Subcutaneous abdominal adipose tissue (tissue), 5 donors: ENCODE measurements around the gene ARHGEF5.
"Not testable (repeated sequence)": the region's sequence is repeated elsewhere in the genome, so short reads cannot be mapped to it uniquely, and the experiment has no call there.

Experiments
- H3K27ac ChIP-seq: one replicate; pipeline ENCODE4 v1.7.0; 2013; ENCODE audit warnings: low read depth, mild to moderate bottlenecking, inconsistent platforms, low read length, moderate library complexity
- H3K27me3 ChIP-seq, 5 donors: one replicate each; pipeline ENCODE4 v1.7.0; 2013; ENCODE audit warnings: low read length in 5 of 5, inconsistent platforms in 1 of 5; ENCODE audit not compliant: control insufficient read depth in 5 of 5, insufficient read depth in 4 of 5
- H3K36me3 ChIP-seq, 5 donors: one replicate each; pipeline ENCODE4 v1.7.0; 2013; ENCODE audit warnings: low read length in 5 of 5; ENCODE audit not compliant: control insufficient read depth in 5 of 5, insufficient read depth in 5 of 5
- H3K4me1 ChIP-seq, 5 donors: one replicate each; pipeline ENCODE4 v1.7.0; 2013; ENCODE audit warnings: low read length in 5 of 5, mild to moderate bottlenecking in 3 of 5, moderate library complexity in 1 of 5; ENCODE audit not compliant: control insufficient read depth in 5 of 5, insufficient read depth in 5 of 5
- H3K4me3 ChIP-seq, 5 donors: one replicate each; pipeline ENCODE4 v1.7.0; 2013; ENCODE audit warnings: low read length in 5 of 5, low read depth in 1 of 5
- H3K9ac ChIP-seq, 5 donors: one replicate each; pipeline ENCODE4 v1.7.0; 2013; ENCODE audit warnings: low read length in 5 of 5, mild to moderate bottlenecking in 4 of 5, moderate library complexity in 3 of 5
- H3K9me3 ChIP-seq, 5 donors: one replicate each; pipeline ENCODE4 v1.7.0; 2013; ENCODE audit warnings: low read length in 5 of 5; ENCODE audit not compliant: control insufficient read depth in 5 of 5
- donor health status: healthy.
- donor health status: healthy.
- donor health status: healthy.
- donor health status: healthy.
- donor health status: healthy.

The ARHGEF5 gene

DNA sequence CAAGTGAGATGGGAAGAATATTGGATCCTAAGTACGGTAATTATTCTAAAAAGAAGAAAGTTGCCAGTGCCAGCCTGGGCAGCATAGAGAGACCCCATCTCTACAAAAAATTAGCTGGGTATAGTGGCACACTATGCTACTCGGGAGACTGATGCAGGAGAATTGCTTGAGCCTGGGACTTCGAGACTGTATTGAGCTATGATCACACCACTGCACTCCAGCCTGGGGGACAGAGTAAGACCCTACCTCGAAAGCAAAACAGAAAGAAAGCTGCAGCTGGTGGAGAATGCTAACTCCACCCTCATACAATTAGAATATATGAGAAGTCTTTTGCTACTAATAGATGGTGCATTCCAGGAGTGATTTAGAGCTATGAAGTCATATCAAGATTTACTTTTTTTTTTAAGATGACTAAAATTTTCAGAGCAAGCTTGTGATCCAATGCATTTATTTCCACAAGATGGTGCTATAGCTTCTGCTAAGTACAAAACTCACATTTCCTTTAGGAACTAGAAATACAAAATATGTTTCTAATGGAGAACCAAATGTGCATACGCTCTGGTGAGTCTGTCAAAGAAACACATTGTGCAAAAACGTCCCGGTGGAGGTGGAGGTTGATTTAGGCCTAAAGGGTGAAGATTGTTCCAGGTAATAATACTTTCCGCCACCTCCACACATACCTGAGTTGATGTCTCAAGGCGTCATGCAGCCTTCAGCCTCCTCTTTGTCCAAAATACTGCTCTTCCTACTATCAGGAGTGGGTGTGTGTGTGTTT is 23.8 kb upstream of the ARHGEF5 start:
- H3K36me3 ChIP-seq, H3K27ac ChIP-seq, H3K9ac ChIP-seq, H3K27me3 ChIP-seq, H3K4me1 ChIP-seq, H3K4me3 ChIP-seq, H3K9me3 ChIP-seq: not testable (repeated sequence)

DNA sequence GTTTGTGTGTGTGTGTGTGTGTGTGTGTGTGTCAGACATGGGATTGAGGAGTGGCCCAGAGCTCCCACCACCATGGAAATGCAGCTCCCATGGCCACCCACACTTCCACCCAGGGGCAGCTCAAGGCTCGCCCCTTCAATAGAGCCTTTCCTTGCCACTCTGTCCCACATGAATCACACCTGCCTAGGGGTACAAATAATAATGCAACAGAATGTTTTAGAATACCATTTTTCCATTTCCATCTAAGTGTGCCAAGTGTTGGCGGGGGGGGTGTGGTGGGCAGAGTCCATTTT is 23.3 kb upstream of the ARHGEF5 start:
- H3K27ac ChIP-seq, H3K9ac ChIP-seq, H3K4me1 ChIP-seq, H3K4me3 ChIP-seq, H3K27me3 ChIP-seq, H3K36me3 ChIP-seq, H3K9me3 ChIP-seq: not testable (repeated sequence)

DNA sequence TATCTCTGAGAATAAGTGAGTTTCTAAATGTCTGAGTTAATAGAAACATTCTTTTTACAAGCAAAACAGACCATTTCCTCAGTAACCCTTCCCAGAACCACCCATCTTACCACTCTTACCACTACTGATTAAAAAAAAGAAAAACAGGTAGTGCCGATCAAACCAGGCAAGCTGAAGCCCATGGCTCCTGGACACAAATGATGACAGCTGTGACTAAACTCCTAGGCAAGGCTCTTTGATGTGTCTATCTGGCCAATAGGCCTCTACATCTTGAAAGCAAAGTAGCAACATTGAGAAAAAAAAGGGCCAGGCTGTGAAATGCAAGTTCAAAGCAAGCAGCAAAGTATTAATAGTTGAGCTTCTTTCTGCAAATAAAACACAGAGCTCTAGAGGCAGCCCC is 6.6 kb upstream of the ARHGEF5 start:
- not testable (repeated sequence) for H3K9me3 ChIP-seq, H3K4me3 ChIP-seq, H3K4me1 ChIP-seq, H3K9ac ChIP-seq, H3K27ac ChIP-seq, H3K36me3 ChIP-seq, H3K27me3 ChIP-seq

DNA sequence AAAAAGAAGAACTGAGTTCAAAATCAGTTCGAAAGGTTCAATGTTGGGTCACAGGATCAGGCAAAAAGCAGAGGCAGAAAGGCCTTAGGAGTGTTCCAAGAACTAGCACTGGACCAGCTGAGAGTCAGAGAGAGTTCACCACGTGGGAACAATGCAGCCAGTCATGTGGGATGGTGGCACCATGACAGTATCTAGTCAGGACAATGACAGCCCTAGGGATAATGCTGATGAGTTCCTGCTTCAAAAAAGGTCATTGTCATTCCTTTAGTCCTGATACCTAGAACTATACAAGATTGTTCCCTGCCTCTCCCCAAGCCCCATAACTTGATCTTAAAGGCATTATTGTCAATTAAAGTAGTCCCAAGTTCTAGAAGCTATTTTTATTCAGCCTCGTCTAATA is 3.5 kb upstream of the ARHGEF5 start:
- not testable (repeated sequence) for H3K27me3 ChIP-seq

DNA sequence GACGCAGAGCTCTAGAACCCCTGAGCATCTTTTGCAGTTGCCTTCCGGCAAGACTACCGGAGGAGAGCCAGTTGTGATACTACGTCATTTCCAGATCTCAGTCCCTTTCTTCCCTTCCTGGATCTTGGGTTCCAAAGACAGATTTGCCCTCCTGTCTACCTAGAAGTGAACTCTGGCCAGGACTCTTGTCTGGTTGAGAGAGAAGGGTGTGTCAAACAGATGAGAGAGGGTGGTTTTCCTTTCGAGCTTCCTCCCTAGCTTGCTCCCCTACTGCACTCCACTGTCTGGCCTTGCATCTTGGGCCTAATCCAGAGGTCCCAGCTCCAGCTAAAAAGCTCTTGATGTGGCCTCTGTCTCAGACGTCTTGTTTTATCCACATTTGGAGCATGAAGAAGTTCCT is 983 bp downstream of the ARHGEF5 start:
- not testable (repeated sequence) for H3K9me3 ChIP-seq, H3K36me3 ChIP-seq, H3K27me3 ChIP-seq, H3K9ac ChIP-seq, H3K4me3 ChIP-seq, H3K27ac ChIP-seq, H3K4me1 ChIP-seq

More for the DNA sequence above, 3.5 kb upstream of the ARHGEF5 start:
- not testable (repeated sequence) for H3K9ac ChIP-seq, H3K4me1 ChIP-seq, H3K9me3 ChIP-seq, H3K36me3 ChIP-seq, H3K4me3 ChIP-seq
- peak overlapping the region; percentile 67 for H3K27ac ChIP-seq

- not testable (repeated sequence) for H3K9me3 ChIP-seq, H3K9ac ChIP-seq, H3K4me1 ChIP-seq, H3K36me3 ChIP-seq, H3K4me3 ChIP-seq, H3K27me3 ChIP-seq, H3K27ac ChIP-seq
Observed at GRCh38 chr7:144356860-144357259, 1.7 kb downstream of the ARHGEF5 start.

DNA sequence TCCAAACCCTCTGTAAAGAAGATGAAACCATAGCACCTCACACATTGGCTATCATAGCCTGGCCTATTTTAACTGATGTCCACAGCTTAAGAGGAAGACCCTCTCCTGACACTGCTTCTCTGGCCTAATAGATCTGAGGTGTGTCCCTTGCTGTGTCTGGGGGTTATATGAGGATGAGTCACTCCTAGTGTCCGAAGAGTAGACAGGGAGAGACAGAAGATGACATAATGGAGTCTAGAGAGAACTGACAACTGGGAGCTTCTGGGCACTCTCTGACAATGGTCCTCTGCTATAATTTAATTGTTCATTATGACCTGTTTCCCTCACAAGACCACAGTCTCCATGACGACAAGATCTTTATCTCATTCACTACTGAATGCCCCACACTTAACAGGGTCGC is 6.9 kb downstream of the ARHGEF5 start:
- H3K4me1 ChIP-seq, H3K9ac ChIP-seq: not testable (repeated sequence)

GRCh38 chr7:144365523-144365922 is 10.3 kb downstream of the ARHGEF5 start:
- not testable (repeated sequence) for H3K36me3 ChIP-seq, H3K9me3 ChIP-seq, H3K4me3 ChIP-seq

More for the DNA sequence above, 6.9 kb downstream of the ARHGEF5 start:
- not testable (repeated sequence) for H3K27me3 ChIP-seq, H3K4me3 ChIP-seq, H3K27ac ChIP-seq, H3K9me3 ChIP-seq, H3K36me3 ChIP-seq

GRCh38 chr7:144367250-144367649 is 12.0 kb downstream of the ARHGEF5 start:
- H3K4me3 ChIP-seq, H3K9ac ChIP-seq: not testable (repeated sequence)

More at GRCh38 chr7:144365523-144365922, 10.3 kb downstream of the ARHGEF5 start:
- not testable (repeated sequence) for H3K27me3 ChIP-seq, H3K9ac ChIP-seq, H3K27ac ChIP-seq, H3K4me1 ChIP-seq

GRCh38 chr7:144369221-144369620 is 14.0 kb downstream of the ARHGEF5 start:
- H3K27me3 ChIP-seq, H3K27ac ChIP-seq, H3K4me3 ChIP-seq, H3K9ac ChIP-seq, H3K9me3 ChIP-seq, H3K4me1 ChIP-seq, H3K36me3 ChIP-seq: not testable (repeated sequence)

More at GRCh38 chr7:144367250-144367649, 12.0 kb downstream of the ARHGEF5 start:
- not testable (repeated sequence) for H3K36me3 ChIP-seq, H3K9me3 ChIP-seq, H3K4me1 ChIP-seq, H3K27me3 ChIP-seq, H3K27ac ChIP-seq

- H3K4me1 ChIP-seq: no peaks in the 10 kb centered on the region
- H3K36me3 ChIP-seq: peaks cover 4 to 28% (median 22%) of the 10 kb centered on the region in 5 donors
- H3K9ac ChIP-seq: no peak overlapping the region
- no peaks in the 10 kb centered on the region for H3K27me3 ChIP-seq
- H3K27ac ChIP-seq: no peak overlapping the region
- H3K9me3 ChIP-seq: peaks cover 0 to 5% (median 0%) of the 10 kb centered on the region in 5 donors
- no peak overlapping the region for H3K4me3 ChIP-seq
Observed at GRCh38 chr7:144378651-144379050, 23.4 kb downstream of the ARHGEF5 start.
